Activated T-cell treated with anti-CD3 and anti-CD28 coated beads, Interleukin-2, amount 50 U/mL, for 72 hours (primary cell): ENCODE data around the gene REP15. TPM values are rescaled to one million over a fixed set of nuclear protein-coding genes. Genes with fewer than 3 reads are reported as not detected.

Experiments used
- ATAC-seq, 2 donors: fragments of 150-1000 bp; cut with Tn5 transposase; replicated peaks in 1 of 2; 2 replicates each; pipeline ENCODE4 v1.10.0; 2021; ENCODE audit warnings: moderate library complexity in 2 of 2, mild to moderate bottlenecking in 1 of 2
- DNase-seq, 2 donors: peaks; one replicate each; pipeline ENCODE4 v3.0.0; 2021 to 2022; ENCODE audit warnings: mixed read lengths in 1 of 2
- H3K27ac Mint-ChIP-seq: one replicate; pipeline ENCODE4 v1.8.0; 2022; ENCODE audit warnings: mild to moderate bottlenecking, moderate library complexity, mixed read lengths
- H3K27me3 Mint-ChIP-seq: one replicate; pipeline ENCODE4 v1.8.0; 2022; ENCODE audit warnings: low read depth, mixed read lengths
- H3K36me3 Mint-ChIP-seq, 2 donors: one replicate each; pipeline ENCODE4 v1.8.0; 2022; ENCODE audit warnings: mixed read lengths in 2 of 2, mild to moderate bottlenecking in 1 of 2; ENCODE audit not compliant: insufficient read depth in 2 of 2
- H3K4me1 Mint-ChIP-seq: one replicate; pipeline ENCODE4 v1.8.0; 2022; ENCODE audit warnings: low read depth, mixed read lengths
- H3K4me3 Mint-ChIP-seq, 2 donors: one replicate each; pipeline ENCODE4 v1.8.0; 2022; ENCODE audit warnings: mild to moderate bottlenecking in 2 of 2, mixed read lengths in 2 of 2, moderate library complexity in 2 of 2
- H3K9me3 Mint-ChIP-seq, 2 donors: one replicate each; pipeline ENCODE4 v1.8.0; 2022; ENCODE audit warnings: mixed read lengths in 2 of 2
- total RNA-seq, 2 donors: library from RNA; stranded (reverse); gene quantifications; one replicate each; pipeline ENCODE4 v1.2.3, GENCODE V29; 2022

REP15 gene
- total RNA-seq, 2 donors from 2014 or later = not detected

- DNase-seq (no peak), ATAC-seq (no peak)
- no peak overlapping the region for H3K4me3 Mint-ChIP-seq
- no peaks in the 10 kb centered on the region for H3K36me3 Mint-ChIP-seq
- no peaks in the 10 kb centered on the region for H3K4me1 Mint-ChIP-seq
- H3K9me3 Mint-ChIP-seq = no peaks in the 10 kb centered on the region
- H3K27ac Mint-ChIP-seq = no peak overlapping the region
- no peaks in the 10 kb centered on the region for H3K27me3 Mint-ChIP-seq
These were observed 15.6 kb upstream of the REP15 start for GRCh38 chr12:27680619-27681018.

- Mint-ChIP-seq H3K27ac (no peak overlapping the region), H3K4me3 (no peak overlapping the region), H3K36me3 (no peaks in the 10 kb centered on the region), H3K4me1 (no peaks in the 10 kb centered on the region), H3K27me3 (no peaks in the 10 kb centered on the region), H3K9me3 (no peaks in the 10 kb centered on the region)
- DNase-seq = no peak
- ATAC-seq = no peak
These were observed 13.7 kb upstream of the REP15 start for GRCh38 chr12:27682534-27682933.

- DNase-seq (no peak), ATAC-seq (no peak)
- H3K4me1 Mint-ChIP-seq = no peaks in the 10 kb centered on the region
- H3K4me3 Mint-ChIP-seq = no peak overlapping the region
- H3K27me3 Mint-ChIP-seq = no peaks in the 10 kb centered on the region
- H3K9me3 Mint-ChIP-seq = no peaks in the 10 kb centered on the region
- H3K36me3 Mint-ChIP-seq = no peaks in the 10 kb centered on the region
- no peak overlapping the region for H3K27ac Mint-ChIP-seq
These were observed 11.0 kb upstream of the REP15 start for GRCh38 chr12:27685274-27685673.

- Mint-ChIP-seq H3K4me3 (no peak overlapping the region), H3K36me3 (no peaks in the 10 kb centered on the region), H3K27me3 (no peaks in the 10 kb centered on the region), H3K9me3 (no peaks in the 10 kb centered on the region), H3K4me1 (no peaks in the 10 kb centered on the region), H3K27ac (no peak overlapping the region)
- DNase-seq (no peak), ATAC-seq (no peak)
These were observed 10.1 kb upstream of the REP15 start for GRCh38 chr12:27686147-27686546.

- Mint-ChIP-seq H3K27ac (no peak overlapping the region), H3K4me3 (no peak overlapping the region), H3K9me3 (no peaks in the 10 kb centered on the region), H3K4me1 (no peaks in the 10 kb centered on the region), H3K27me3 (no peaks in the 10 kb centered on the region), H3K36me3 (no peaks in the 10 kb centered on the region)
- ATAC-seq (no peak), DNase-seq (no peak)
These were observed 7.6 kb upstream of the REP15 start for GRCh38 chr12:27688671-27689070.

GRCh38 chr12:27689558-27690180 lies 6.6 kb upstream of the REP15 start:
- no peaks in the 10 kb centered on the region for H3K27me3 Mint-ChIP-seq
- no peaks in the 10 kb centered on the region for H3K9me3 Mint-ChIP-seq
- no peak for DNase-seq
- H3K4me1 Mint-ChIP-seq = no peaks in the 10 kb centered on the region
- no peaks in the 10 kb centered on the region for H3K36me3 Mint-ChIP-seq
- ATAC-seq = no peak
- no peak overlapping the region for H3K4me3 Mint-ChIP-seq
- no peak overlapping the region for H3K27ac Mint-ChIP-seq

DNA sequence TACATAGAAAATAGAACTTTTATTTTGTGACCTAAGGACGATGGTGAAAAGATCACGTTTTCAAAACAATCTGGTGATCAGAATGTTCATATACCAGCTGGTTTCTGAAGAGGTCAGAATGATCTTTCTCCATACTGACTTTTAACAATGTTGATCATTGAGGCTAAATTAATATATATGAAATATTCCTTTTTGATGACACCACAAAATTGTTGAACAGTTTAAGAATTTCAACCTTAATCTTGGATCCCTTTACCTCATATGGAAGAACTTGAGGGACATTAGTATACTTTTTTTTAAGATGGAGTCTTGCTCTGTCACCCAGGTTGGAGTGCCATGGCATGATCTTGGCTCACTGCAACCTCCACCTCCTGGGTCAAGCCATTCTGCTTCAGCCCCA lies 2.8 kb upstream of the REP15 start:
- DNase-seq = no peak
- no peak for ATAC-seq
- H3K4me1 Mint-ChIP-seq = no peaks in the 10 kb centered on the region
- no peak overlapping the region for H3K27ac Mint-ChIP-seq
- H3K36me3 Mint-ChIP-seq = no peaks in the 10 kb centered on the region
- no peak overlapping the region for H3K4me3 Mint-ChIP-seq
- no peaks in the 10 kb centered on the region for H3K27me3 Mint-ChIP-seq
- H3K9me3 Mint-ChIP-seq = no peaks in the 10 kb centered on the region

DNA sequence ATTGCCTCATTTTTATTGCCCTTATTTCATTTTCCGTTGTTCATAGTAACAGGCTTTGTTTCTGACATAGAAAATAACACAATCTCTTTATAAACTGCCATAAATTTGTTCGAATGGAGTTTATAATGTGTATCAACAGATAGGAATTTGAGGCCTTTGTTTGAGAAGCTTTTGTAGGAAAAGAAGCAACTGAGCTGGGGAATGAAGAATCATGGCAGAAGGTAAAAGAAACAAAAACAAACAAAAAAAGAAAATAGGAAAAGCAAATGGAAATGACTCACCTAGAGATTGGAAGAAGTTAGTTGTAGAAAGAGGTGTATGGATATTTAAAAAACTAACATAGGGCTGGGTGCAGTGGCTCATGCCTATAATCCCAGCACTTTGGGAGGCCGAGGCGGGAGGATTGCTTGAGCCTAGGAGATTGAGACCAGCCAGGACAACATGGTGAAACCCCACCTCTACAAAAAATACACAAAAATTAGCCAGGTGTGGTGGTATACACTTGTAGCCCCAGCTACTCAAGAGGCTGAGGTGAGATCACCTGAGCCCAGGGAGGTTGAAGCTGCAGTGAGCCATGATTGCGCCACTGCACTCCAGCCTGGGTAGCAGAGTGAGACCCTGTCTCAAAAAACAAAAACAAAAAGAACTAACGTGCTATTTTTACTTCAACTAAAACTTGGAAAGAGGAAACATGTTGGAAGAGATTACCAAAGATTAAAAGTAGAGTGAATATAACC lies 523 bp upstream of the REP15 start:
- Mint-ChIP-seq H3K36me3 (no peaks in the 10 kb centered on the region), H3K9me3 (no peaks in the 10 kb centered on the region), H3K27me3 (no peaks in the 10 kb centered on the region), H3K4me1 (no peaks in the 10 kb centered on the region), H3K4me3 (no peak overlapping the region), H3K27ac (no peak overlapping the region)
- no peak for DNase-seq
- ATAC-seq = no peak

DNA sequence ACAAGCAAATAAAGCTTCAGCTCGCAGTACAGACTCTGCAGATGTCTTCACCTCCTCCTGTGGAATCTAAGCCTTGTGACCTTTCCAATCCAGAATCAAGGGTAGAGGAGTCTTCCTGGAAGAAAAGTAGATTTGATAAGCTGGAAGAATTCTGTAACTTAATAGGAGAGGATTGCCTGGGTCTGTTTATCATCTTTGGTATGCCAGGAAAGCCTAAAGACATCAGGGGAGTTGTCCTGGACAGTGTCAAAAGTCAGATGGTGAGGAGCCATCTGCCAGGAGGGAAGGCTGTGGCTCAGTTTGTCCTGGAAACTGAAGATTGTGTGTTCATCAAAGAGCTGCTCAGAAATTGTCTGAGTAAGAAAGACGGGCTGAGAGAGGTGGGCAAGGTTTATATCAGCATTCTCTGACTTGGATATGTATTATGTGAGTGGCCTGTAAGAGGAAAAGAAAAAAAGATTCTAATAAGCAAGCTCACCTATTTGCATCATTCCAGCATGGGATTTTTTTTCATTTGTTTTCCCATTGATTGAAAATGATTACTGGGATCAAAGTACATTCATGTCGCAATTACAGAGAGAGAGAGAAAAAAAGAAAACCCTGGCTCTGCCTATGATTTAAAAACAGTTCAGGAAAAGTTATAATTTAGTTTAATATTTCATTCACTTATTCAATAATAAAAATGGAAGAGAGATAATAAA lies 767 bp downstream of the REP15 start:
- no peaks in the 10 kb centered on the region for H3K9me3 Mint-ChIP-seq
- H3K36me3 Mint-ChIP-seq = no peaks in the 10 kb centered on the region
- H3K27ac Mint-ChIP-seq = no peak overlapping the region

DNA sequence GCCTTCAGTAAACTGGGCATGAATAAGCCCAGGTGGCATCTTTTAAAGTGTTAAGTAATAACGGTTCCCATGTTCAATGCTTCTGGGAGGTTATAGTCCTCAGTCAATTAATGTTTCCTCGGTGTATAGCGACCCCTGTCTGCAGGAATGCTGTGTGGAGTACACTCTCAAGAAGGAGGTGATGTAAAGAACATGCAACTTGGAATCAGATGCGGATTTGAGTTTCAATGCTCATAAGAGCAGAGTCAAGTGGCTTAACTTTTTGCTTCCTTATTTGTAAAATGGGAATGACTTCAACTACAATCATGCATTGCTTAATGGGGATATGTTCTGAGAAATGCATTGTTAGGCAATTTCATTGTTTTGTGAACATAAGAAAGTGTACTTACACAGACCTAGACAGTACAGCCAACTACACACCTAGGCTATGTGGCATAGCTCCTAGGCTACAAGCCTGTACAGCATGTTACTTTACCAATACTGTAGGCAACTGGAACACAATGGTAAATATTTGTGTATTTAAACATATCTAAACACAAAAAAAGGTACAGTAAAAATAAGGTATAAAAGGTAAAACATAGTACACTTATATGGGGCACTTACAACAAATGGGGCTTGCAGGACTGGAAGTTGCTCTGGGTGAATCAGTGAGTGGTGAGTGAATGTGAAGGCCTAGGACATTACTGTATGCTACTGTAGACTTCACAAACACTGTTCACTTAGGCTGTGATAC lies 7.6 kb downstream of the REP15 start:
- ATAC-seq (peak; percentile 90 to 98), DNase-seq (peak; percentile 67 to 82)
- Mint-ChIP-seq H3K27ac (no peak overlapping the region), H3K4me1 (peaks cover 4% of the 10 kb centered on the region), H3K36me3 (no peaks in the 10 kb centered on the region), H3K9me3 (no peaks in the 10 kb centered on the region), H3K27me3 (no peaks in the 10 kb centered on the region), H3K4me3 (no peak overlapping the region)

More for the DNA sequence above, 767 bp downstream of the REP15 start:
- DNase-seq = no peak
- H3K4me3 Mint-ChIP-seq = no peak overlapping the region
- H3K4me1 Mint-ChIP-seq = no peaks in the 10 kb centered on the region
- ATAC-seq = no peak
- no peaks in the 10 kb centered on the region for H3K27me3 Mint-ChIP-seq

DNA sequence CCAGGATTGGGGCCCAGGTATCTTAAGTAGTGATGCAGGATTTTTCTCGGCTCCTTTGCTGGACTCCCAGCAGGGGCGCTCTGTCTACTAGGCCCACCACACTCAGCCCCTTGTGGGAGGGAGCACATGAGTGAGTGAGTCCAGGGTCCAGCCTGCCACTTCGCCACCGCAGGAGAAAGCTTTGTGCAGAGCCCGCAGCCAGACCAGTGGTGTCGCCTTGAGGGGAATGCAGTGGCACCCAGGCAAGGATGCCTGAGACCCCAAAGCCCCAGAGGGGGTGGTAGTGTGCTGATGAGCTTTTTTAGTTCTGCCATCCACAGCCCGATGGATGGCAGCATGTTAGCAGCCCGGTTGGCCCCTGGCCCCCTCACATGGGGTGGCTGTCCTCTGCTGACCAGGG lies 9.0 kb downstream of the REP15 start:
- H3K4me3 Mint-ChIP-seq = no peak overlapping the region
- H3K36me3 Mint-ChIP-seq = no peaks in the 10 kb centered on the region
- H3K9me3 Mint-ChIP-seq = no peaks in the 10 kb centered on the region
- H3K27me3 Mint-ChIP-seq = no peaks in the 10 kb centered on the region
- ATAC-seq (no peak), DNase-seq (no peak)
- H3K4me1 Mint-ChIP-seq = peaks cover 9% of the 10 kb centered on the region
- H3K27ac Mint-ChIP-seq = no peak overlapping the region

DNA sequence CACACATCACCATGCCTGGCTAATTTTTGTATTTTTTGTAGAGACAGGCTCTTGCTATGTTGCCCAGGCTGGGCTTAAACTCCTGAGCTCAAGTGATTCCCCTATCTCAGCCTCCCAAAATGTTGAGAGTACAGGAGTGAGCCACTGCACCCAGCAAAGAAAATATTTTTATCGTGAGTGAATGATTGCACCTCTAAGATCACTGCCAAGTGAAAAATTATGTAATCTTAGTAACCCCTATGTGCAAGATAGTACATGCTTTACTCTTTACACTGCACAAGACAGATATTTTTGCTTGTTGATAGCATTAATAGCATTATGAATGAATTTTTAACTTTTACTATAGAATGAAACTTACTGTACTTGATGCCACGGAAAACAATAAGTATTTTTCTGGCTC lies 11.0 kb downstream of the REP15 start:
- Mint-ChIP-seq H3K9me3 (no peaks in the 10 kb centered on the region), H3K4me3 (no peak overlapping the region), H3K36me3 (peaks cover 0 to under 1% of the 10 kb centered on the region in 2 donors), H3K27me3 (no peaks in the 10 kb centered on the region), H3K27ac (no peak overlapping the region), H3K4me1 (peaks cover 20% of the 10 kb centered on the region)
- no peak for ATAC-seq
- no peak for DNase-seq
